Activated T-helper 1 cell treated with Interleukin-2 at 50 U/mL for 16 hours (primary cell): ENCODE data around the gene SLC66A2.

ENCODE experiments used
- DNase-seq: peaks from one replicate; pipeline ENCODE4 v3.0.0-alpha.2; 2020; ENCODE audit warnings: low read depth

The SLC66A2 gene

GRCh38 chr18:79917853-79918614, 33.4 kb downstream of the SLC66A2 start:
- no peak for DNase-seq

- DNase-seq: no peak
Observed at GRCh38 chr18:79917169-79917852, 34.1 kb downstream of the SLC66A2 start.

- no peak for DNase-seq
Observed at GRCh38 chr18:79916546-79917168, 34.8 kb downstream of the SLC66A2 start.

GRCh38 chr18:79916128-79916494, 35.3 kb downstream of the SLC66A2 start:
- DNase-seq: no peak

- no peak for DNase-seq
Observed at GRCh38 chr18:79915161-79916127, 36.0 kb downstream of the SLC66A2 start.

- no peak for DNase-seq
Observed at GRCh38 chr18:79914614-79915160, 36.8 kb downstream of the SLC66A2 start.

- no peak for DNase-seq
Observed at GRCh38 chr18:79912994-79913831, 38.2 kb downstream of the SLC66A2 start.

GRCh38 chr18:79912409-79912991, 39.0 kb downstream of the SLC66A2 start:
- no peak for DNase-seq

GRCh38 chr18:79911344-79912270, 39.8 kb downstream of the SLC66A2 start:
- DNase-seq: no peak

- no peak for DNase-seq
Observed at GRCh38 chr18:79910563-79911343, 40.7 kb downstream of the SLC66A2 start.

- DNase-seq: no peak
Observed at GRCh38 chr18:79906706-79907105, 44.7 kb downstream of the SLC66A2 start.

GRCh38 chr18:79905993-79906392, 45.5 kb downstream of the SLC66A2 start:
- DNase-seq: no peak

GRCh38 chr18:79905389-79905911, 46.0 kb downstream of the SLC66A2 start:
- DNase-seq: no peak

- DNase-seq: no peak
Observed at GRCh38 chr18:79904357-79905147, 46.9 kb downstream of the SLC66A2 start.

- no peak for DNase-seq
Observed at GRCh38 chr18:79903787-79904356, 47.6 kb downstream of the SLC66A2 start.

- DNase-seq: no peak
Observed at GRCh38 chr18:79903071-79903635, 48.3 kb downstream of the SLC66A2 start.

GRCh38 chr18:79902640-79903039, 48.8 kb downstream of the SLC66A2 start:
- DNase-seq: no peak
